C4-2B (cell line): ENCODE results near the gene STK11.

ENCODE experiments used
- H3K27ac ChIP-seq: fragments of 450-650 bp; 2 replicates; pipeline ENCODE4 v1.5.1; 2017
- CTCF ChIP-seq: fragments of 450-650 bp; conservative IDR thresholded peaks from 2 replicates; pipeline ENCODE4 v1.5.1; 2017; ENCODE audit warnings: mild to moderate bottlenecking
- ZFX ChIP-seq: fragments of 450-650 bp; IDR thresholded peaks from 2 replicates; pipeline ENCODE4 v1.6.1; 2017

STK11 gene

GRCh38 chr19:1159864-1160595 lies 45.5 kb upstream of the STK11 start:
- no peak overlapping the region for H3K27ac ChIP-seq
- TF ChIP-seq CTCF (no peak), ZFX (no peak)

- H3K27ac ChIP-seq: peak overlapping the region; percentile 22
- TF ChIP-seq ZFX (no peak), CTCF (no peak)
These were observed 43.9 kb upstream of the STK11 start for GRCh38 chr19:1161716-1162115.

- peak overlapping the region; percentile 33; the same call in 1 of the 2 replicates for H3K27ac ChIP-seq
- TF ChIP-seq ZFX (no peak), CTCF (no peak)
These were observed 42.9 kb upstream of the STK11 start for GRCh38 chr19:1162404-1163282.

- TF ChIP-seq CTCF: no peak
- no peak for TF ChIP-seq ZFX
These were observed 42.2 kb upstream of the STK11 start for GRCh38 chr19:1163283-1163933.

GRCh38 chr19:1163934-1164683 lies 41.5 kb upstream of the STK11 start:
- TF ChIP-seq CTCF (no peak), ZFX (no peak)
- peak overlapping the region; percentile 33; the same call in 1 of the 2 replicates for H3K27ac ChIP-seq

More at GRCh38 chr19:1163283-1163933, 42.2 kb upstream of the STK11 start:
- peak overlapping the region; percentile 33; the same call in 1 of the 2 replicates for H3K27ac ChIP-seq

GRCh38 chr19:1164684-1165531 lies 40.7 kb upstream of the STK11 start:
- no peak for TF ChIP-seq CTCF
- peak overlapping the region; percentile 63 for H3K27ac ChIP-seq
